ENCODE data around the gene SLX4IP.

SLX4IP gene

DNA sequence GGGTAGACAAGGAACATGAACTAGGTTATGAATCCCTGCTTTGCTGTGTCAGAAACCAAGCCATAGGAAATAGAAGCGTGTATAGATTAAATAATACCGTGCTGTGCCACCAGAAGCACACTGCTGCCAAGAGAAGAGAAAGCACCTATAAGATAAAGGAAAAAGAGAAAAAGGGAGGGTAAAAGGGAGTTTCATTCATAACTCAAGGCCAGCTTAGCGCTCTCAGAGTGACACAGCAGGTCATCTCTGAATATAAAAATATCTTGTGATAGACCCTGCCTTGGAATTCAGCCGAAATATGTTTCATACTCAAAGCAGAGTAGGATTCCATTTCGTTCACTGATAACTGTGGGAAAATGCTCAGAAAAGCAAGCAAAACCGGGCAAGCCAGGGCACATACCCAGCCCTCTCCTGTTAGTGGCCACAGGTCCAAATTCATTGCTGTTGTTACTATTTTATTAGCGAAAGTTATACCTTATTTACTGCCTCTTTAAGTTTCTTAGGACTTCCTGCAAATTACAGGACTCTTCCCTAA lies 230.0 kb downstream of the SLX4IP start:
- no peak for DNase-seq (ENCODE audit: low spot score)

DNA sequence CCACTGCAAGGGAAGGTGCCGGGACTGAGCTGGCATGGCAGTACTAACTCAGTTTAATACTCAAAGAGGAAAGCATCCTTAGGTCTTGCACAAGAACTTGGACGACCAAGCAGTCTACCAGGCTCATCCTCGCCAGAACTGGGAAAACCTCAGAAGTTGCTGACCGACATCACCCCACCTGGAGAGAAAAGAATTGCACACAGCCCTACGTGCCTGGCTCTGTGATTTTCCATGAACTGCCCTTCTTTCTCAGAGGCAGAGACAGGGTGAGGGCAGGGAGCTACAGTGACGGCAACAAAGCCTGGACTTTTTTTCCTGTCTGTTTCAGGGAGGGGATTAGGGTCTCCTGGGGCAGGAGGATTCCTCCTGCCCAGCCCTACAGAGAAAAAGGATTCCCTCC lies 230.7 kb downstream of the SLX4IP start:
- DNase-seq (ENCODE audit: low spot score), result no peak

DNA sequence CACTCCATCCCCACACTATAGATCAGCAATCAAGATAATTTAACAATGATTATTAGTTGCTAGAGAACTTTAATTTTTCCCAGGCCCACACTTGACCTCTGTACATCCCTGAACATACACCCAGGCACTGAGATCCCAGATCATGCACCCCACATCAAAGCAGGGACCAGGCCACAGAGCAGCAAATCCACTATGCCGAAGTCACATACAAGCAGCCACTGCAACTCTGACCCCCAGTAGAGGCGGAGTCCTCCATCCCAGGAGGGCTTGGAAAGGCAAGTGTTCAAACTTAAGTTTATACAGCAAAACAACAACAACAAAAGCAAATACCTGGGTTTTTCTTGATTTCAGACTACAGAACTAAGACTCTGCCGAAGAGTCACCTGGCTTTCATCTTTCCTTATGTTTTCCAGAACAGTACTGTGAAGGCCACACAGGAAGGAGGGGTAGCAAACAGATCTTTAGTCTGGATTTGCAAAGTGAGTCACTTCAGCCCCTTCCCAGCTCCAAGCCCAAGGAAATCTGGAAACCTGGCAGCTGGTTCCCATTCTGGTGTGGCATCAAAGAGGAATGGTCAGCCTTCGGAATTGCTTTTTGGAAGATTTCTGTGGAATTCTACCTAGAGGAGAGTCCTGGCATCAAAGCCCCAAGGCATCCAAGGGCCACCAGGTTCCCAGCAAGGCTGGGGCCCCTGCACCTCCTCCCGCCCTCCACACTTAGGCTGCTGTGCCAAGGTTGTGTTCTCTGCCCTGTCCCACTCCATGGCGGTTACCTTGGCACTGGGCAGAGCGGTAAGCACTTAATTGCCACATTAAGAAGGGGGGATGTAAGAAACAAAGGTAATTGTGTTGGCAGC lies 231.3 kb downstream of the SLX4IP start:
- DNase-seq (ENCODE audit: low spot score), result no peak

DNA sequence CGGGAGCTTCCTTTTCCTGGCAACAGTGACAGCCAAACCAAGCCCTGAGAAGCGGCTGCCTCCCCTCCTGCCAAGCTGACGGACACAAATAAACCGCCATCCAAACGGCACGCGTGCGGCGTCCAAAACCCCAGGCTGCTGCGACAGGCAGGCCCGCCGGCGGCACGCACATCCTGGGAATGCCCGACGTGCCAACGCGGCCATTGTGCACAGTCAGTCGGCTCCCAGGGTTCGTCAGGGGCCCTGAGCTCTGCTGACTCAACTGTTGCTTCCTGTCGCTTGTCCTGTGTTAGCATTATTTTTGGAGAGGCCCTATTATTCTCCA lies 231.9 kb downstream of the SLX4IP start:
- DNase-seq (ENCODE audit: low spot score), result no peak

DNA sequence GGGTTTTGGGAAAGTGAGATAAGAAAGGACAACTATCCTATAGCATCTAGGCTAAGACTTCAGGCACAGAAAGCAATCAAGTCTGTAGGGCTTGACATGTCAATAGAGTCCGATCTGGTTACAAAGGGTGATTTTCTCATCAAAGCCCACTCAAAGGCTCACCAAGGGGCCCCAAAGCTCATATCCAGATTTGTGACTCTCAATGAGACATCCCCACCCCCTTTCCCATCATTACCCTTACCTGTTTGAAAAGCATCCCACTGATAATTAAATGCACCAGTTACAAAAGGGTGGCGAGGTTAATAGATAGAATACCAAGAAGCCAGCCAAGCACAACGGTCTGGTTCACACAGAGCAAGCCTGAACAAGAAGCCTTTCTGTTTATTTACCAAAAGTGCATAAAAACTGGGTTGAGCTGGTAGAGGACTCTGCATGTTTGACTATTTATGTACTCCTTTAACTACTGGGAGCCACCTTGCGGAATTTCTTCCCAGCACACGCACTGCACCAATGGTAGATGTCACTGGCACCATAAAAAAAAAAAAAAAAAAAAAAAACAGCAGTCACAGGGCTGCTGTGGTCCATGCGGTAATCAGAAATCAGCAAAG lies 232.6 kb downstream of the SLX4IP start:
- DNase-seq (ENCODE audit: low spot score), result no peak

DNA sequence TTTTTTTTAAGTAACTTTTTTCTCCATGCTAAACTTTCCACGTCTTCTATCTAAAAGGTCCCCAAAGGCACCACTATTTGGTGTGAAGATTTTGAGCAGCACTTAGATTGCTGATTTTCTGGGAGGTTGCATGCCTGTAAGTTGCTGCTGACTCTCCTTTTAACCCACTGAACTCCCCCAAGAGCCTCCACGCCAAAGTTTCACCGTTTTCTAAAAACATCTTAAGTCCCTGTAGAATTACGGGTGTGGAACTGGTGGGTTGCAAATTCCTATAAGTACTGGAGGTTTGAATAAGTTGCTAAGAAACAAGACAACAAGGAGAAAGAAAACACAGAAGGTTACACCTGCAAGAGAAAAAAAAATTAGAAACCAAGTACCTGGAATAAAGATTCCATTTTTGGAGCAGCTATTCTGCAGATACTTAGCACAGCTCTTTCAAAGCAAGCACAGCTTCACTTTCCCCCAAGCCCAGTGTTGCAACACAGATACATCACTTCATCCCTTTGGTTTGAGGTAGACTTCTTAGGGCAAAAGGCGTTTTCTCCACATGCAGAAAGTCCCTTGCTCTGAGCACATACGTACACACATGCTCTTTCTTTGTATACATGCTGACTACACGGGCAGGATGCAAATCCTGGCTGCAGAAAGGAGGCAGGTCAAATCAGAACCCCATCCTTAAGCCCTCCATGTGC lies 233.7 kb downstream of the SLX4IP start:
- no peak for DNase-seq (ENCODE audit: low spot score)

DNA sequence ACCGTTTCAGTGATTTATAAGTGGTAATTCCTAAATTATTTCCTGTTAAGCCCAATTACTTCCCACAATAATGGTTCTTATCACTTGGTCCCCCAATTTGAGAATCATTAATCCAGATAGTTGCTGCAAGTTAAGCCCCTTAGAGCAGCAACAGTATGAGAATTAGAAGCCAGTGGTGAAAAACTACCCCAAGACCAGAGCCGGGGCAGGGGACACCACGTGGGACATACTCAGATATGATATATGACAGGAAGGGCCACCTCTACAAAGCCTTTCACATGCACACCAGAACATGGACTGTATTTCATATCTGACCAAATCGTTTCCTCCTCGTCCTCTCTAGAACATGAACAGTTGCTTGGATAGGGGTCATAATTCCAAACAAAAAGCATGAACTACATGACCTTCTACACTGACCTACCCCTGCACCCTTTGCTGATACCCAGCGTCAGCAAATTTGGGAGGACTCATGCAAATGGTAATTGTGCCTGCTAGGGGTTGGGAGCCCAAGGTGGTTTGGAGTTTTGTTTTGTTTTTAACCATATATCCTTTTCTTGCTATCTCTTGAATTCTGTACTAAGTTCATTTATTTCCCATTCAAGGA lies 234.8 kb downstream of the SLX4IP start:
- no peak for DNase-seq (ENCODE audit: low spot score)

DNA sequence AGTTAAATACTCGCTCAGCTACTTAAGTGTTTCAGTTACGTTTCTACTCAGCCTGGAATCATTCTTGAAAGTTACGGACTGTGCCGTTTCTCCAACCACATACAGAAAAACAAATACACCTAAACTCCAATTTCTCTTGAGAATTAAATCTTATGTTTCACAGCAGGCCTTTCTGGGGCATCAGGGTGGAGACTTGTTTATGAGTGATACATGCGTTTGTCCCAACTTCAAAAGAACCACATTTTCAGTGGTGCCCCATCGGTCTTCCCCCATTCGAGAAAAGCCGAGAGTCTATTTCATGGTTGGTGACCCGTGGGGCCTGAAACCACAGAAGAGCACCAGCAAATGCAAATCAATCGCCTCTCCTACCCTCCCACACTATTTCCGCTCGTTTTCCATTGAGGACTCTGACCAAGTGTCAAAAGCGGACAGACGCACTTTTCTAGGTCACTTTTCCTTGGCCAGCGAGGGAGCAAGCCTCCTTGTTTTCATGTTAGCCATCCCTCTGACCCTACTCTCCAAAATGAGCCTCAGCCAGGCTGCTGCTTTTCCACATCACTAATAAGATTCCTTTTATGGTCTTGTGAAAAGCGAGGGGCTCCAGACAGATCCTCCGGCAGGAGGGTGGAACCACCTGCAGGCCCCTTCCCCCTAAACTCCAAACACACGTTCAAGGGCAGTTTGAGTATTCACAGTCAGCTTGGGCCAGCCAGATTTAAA lies 235.6 kb downstream of the SLX4IP start:
- DNase-seq (ENCODE audit: low spot score), result no peak

DNA sequence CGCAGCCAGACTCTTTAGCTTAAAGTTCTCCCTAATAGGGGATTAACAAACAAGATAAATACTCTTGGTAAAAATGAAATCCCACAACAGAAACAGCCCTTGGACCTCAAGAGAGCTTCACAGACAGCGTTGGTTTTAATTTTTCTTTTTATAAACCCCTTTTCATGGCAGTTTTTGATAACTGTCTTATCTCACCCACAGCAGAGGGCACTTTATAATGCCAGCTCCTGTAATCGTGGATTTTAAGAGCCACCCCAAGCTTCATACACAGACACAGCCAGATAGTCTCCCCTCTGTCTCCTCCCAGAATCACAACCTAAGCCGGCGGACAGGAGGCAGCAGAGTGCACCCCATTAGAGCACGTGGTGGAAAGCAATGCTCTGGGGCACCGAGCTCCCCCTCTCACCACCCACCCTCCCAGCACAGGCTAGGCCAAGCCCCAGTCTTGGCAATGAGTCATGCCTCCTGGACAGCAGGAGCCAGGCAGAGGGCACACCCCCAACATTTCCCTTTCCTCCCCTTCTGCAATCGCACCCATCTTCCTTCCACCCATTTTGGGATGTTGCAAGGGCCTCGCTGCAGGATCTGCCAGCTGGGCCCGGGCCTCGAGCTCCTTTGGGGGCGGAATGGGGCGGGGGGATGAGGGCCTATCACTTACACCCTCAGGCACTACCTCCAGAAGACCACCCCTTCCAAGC lies 236.3 kb downstream of the SLX4IP start:
- DNase-seq (ENCODE audit: low spot score), result peak; percentile 57

DNA sequence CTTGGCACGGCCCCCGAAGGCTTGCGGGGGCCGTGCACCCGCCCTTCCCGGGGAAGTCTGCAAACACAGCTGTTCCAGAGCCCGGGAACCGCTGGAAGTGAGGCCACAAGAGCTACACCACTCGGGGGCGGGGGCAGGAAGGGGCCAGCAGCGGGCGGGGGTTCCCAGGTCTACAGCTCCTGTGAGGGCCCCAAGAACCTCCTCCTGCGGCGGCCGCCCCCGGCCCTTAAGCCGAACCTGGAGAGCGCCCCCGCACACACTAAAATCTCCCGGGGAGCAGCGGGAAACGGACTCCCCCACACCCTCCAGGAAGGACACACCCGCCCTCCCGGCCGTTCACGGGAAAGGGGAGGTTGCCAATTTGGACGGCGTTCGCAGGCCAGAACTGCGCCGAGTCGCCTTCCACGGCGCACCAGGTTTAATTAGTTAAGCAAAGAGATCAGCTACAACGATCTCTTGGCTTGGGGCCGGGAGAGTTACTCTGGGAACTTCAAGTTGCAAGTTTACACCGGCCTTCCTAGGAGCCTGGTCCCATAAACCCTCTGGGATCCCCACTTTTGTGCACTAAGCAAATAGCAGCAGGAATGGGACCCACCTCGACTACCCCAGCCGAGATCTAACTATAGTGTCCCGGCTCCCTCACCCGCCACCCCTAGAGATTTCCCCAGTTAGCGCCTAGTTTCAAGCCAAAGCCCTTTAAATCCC lies 237.0 kb downstream of the SLX4IP start:
- no peak for DNase-seq (ENCODE audit: low spot score)

DNA sequence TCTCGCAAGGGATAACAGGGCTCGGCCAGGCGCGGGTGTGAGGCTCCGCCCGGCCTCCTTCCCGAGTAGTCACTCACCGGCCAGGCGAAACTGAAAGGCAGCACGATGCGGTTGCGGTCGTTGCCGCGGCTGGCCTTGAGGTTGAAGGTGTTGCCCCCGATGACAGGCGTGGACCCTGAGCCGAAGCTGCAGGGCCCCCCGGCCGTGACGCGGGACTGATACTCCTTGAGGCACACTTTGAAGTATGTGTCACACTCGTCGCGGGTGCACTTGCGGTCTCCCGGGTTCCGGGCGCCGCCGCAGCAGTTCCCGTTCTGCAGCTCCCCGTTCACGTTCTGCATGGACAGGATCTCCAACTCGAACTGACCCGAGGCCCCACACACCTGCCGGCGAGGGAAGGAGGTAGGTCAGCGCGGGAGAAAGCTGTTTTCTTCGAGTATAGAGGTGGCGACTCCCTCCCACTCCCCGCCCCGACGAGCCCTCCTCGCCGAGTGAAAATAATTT lies 237.6 kb downstream of the SLX4IP start:
- DNase-seq (ENCODE audit: low spot score), result no peak

DNA sequence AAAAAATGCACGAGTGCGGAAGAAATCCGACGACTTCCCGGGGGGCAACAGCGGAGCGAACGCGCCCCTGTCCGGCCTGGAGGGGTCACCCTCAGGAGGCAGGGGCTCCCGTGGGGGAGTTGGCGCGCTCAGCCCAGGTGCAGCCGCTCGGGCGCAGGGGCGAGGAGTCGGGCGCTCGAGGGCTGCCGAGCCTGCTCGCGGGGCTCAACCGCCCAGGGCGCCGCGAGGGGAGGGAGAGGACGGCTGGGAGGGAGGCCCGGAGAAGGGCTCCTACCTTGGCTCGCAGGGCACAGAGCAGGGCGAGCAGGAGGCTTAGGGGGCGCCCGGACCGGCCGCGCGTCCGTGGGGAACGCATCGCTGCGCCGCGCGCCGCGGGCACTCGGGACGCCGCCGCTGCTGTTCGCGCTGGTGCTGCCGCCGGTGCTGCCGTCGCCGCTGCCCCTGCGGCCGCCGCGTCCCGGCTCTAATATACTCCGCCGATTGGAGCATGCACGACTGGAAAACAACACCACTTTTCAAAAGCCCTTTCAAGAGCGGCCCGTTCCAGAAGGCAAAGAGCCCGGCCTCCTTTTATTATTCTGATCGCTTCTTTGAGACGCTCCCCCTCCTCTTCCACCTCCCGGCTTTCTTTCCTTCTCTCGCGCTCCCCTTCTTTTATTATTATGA lies 238.2 kb downstream of the SLX4IP start:
- DNase-seq (ENCODE audit: low spot score), result no peak

DNA sequence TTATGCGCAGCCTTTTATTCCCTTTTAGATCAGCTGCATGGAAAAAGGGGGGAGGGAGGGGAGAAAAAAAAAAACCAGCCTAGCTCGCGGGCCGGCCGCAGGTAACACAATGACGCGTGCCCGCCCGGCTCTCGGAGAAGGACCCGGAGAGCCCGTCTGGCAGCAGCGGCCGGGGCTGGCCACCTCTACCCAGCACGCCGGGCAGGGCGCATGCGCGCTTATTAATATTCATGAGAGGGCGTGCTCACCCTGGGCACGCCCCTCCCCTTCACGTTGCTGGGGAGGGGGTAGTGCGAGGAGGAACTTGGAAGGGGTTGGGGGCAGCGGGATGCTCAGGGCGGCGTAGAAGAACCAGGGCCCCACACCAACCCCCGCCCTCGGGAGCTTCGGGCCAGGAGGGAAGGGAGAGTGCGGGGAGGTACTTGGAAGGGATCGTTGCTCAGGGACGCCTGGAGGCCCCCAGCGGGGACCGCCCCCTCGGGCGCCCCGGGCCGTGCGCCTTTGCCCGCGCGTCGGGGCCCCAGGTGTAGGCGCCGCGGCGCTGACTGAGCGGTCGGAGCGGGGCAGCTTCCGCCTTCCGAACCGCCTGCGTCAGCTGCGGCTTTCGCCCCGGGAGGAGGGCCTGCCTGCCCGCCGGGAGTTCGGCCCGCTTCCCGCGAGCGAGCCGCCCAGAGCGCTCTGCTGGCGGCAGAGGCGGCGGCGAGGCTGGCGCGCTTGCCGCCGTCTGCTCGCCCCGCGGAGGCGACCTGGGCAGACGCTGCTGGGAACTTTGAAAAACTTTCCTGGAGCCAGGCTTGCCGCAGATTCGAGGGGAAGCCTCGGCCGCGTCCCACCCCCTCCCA lies 239.0 kb downstream of the SLX4IP start, which contains the start of gene JAG1:
JAG1 (minus strand) TSS at position 158 of the 842 bp plus-strand sequence. CDS start 469 bp downstream, outside the sequence.
- peak; percentile 96 for DNase-seq (ENCODE audit: low spot score)

DNA sequence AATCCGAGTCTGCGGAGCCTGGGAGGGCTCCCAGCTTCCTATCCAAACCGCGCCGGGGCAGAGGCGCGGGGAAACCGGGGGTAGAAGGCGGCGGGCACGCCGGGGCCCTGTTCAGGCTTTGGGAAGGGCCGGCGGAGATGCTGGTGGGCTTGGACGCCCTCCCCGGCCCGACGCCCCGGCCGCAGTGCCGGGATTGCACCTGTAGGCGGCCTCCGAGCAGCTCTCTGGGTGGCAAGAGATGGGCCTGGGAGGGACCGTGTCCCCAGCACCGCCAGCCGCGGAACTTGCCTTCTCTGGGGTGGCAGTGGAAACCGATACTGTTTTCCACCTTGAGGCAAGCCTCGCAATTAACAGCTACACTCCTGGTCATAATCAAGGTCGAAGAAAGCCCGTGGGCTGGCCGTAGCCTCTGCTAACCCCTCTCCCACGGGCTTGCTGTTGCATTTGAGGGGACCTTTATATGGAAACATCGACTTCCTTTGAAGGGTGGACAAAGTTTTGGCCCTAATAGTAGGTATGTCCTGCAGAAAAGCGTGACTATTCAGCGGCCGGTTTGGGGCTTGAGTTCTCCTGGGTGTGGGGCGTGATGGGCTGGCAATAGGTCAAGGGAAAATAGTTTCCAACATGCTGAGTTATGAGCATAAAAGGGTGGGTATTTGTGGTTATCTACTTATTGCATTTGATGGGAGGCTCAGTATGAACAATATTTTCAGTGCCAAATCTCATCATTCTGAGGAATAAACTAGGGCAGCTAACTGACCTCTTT lies 239.8 kb downstream of the SLX4IP start:
- DNase-seq (ENCODE audit: low spot score), result no peak

DNA sequence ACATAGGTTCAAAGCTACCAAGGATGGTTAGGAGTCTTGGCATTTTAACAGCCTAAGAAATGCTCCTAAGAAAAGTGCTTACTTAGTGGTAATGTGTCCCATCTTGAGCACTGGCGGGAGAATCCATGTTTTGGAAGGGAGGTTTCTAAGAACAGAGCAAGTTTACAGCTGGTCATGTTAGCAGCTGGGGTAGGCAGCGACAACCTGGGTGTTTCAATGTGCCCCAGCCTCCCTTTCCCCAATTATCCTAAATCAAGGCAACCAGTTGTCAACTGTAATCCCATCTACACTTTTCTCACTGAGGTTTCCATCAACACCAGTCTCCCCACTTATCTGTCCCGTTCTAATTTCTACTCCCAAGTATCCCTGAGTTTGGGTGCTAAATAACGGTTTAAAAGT lies 240.3 kb downstream of the SLX4IP start:
- no peak for DNase-seq (ENCODE audit: low spot score)

DNA sequence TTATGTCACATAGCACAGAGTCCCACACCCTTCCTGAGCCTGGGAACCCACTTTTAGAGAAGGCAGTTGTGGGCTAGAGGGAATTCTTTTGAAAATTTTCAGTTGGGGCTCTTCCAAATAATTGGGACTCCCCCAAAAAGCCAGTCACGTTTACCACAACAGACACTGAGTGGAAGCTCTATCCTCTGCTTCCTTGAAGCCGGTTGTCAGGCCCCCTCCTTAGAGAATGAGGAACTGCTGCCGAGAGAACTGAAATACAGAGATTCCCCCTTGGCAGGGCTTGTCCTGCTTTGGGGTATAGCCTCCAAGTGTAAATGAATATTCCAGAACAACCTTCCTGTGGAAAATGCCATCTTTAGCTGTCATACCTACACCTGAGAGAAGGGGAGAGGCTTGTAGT lies 241.4 kb downstream of the SLX4IP start:
- DNase-seq (ENCODE audit: low spot score), result no peak
